K562 (cell line): ENCODE data around the gene EMILIN3. TPM values are rescaled to one million over a fixed set of nuclear protein-coding genes. Genes with fewer than 3 reads are reported as not detected.
A peak's percentile ranks its signal among the peaks of the same experiment; 100 is the strongest.

Source experiments
- ATAC-seq: fragments of 200-7000 bp; cut with Tn5 transposase; 3 replicates; pipeline ENCODE4 v1.9.1; 2020; ENCODE audit warnings: moderate library complexity
- BruUV-seq: library from RNA; stranded (reverse); fragments of 400-500 nt; replicated peaks from 2 replicates; lab custom pipeline; 2021; lab: Mats Ljungman, UMichigan
- CTCF ChIA-PET: fragments of 300-600 bp; formaldehyde crosslinking; extraction: SDS; loops from one replicate; lab custom pipeline; 2021; ENCODE audit warnings: low intra/inter-chr PET ratio; lab: Yijun Ruan, JAX
- POLR2A ChIA-PET: fragments of 300-600, 350-650 bp; sonication (Branson Sonifier 250); formaldehyde crosslinking; extraction: SDS; loops from one replicate; lab custom pipeline; 2021; ENCODE audit warnings: antibody characterized with exemption, inconsistent platforms; lab: Yijun Ruan, JAX
- DNase-seq, 4 experiments: peaks; one replicate each; pipeline versions ENCODE4 v3.0.0 to v3.0.0-alpha.2; 2011 to 2018; ENCODE audit warnings: low spot score in 3 of 4, mixed read lengths in 3 of 4; ENCODE audit errors: extremely low read depth in 1 of 4
- FAIRE-seq: peaks from 2 replicates; lab custom pipeline; 2011; peaks lifted over from hg19 to GRCh38; lab: Jason Lieb, UNC
- H2AFZ ChIP-seq: 2 replicates; pipeline ENCODE4 v1.6.0; 2011; ENCODE audit warnings: low read depth, low read length, control low read depth, inconsistent platforms
- H3K27ac ChIP-seq: fragments of 200-600 bp; 3 replicates; pipeline ENCODE4 v1.8.0; 2011; ENCODE audit warnings: low read depth, mild to moderate bottlenecking, control low read depth, inconsistent platforms, low read length, moderate library complexity, mixed read lengths; ENCODE audit errors: extremely low read depth
- H3K27me3 ChIP-seq, 2 experiments: fragments of 300-600 bp in 1 of 2; 2 replicates in 1 of 2; 3 replicates in 1 of 2; pipeline versions ENCODE4 v1.6.0 to v1.8.0; 2011; ENCODE audit warnings: inconsistent platforms in 2 of 2, low read length in 2 of 2, mild to moderate bottlenecking in 1 of 2, mixed read lengths in 1 of 2, moderate library complexity in 1 of 2; ENCODE audit not compliant: control insufficient read depth in 2 of 2, insufficient read depth in 2 of 2
- H3K36me3 ChIP-seq: fragments of 300-600 bp; 3 replicates; pipeline ENCODE4 v1.8.0; 2011; ENCODE audit warnings: mild to moderate bottlenecking, low read length, inconsistent platforms; ENCODE audit not compliant: control insufficient read depth, insufficient read depth
- H3K4me1 ChIP-seq, 2 experiments: fragments of 200-600 bp in 1 of 2; replicated peaks in 1 of 2; 2 replicates in 1 of 2; 3 replicates in 1 of 2; pipeline versions ENCODE4 v1.5.1 to v1.8.0; 2011; ENCODE audit warnings: inconsistent platforms in 2 of 2, low read length in 2 of 2, mild to moderate bottlenecking in 1 of 2, mixed read lengths in 1 of 2, moderate library complexity in 1 of 2; ENCODE audit not compliant: control insufficient read depth in 2 of 2, insufficient read depth in 2 of 2
- H3K4me2 ChIP-seq: 2 replicates; pipeline ENCODE4 v1.6.1; 2011; ENCODE audit warnings: low read length, control low read depth, inconsistent platforms, mixed read lengths; ENCODE audit not compliant: insufficient read depth
- H3K4me3 ChIP-seq: fragments of 200-600 bp; sonication (generic), shearing (Covaris generic); 2 replicates; pipeline ENCODE4 v1.5.1; 2016; ENCODE audit warnings: control low read depth, inconsistent platforms
- H3K79me2 ChIP-seq: fragments of 200-600 bp; 3 replicates; pipeline ENCODE4 v1.8.0; 2011; ENCODE audit warnings: low read length, inconsistent platforms; ENCODE audit not compliant: control insufficient read depth, insufficient read depth
- H3K9ac ChIP-seq, 2 experiments: 2 replicates each; pipeline versions ENCODE4 v1.6.0 to v1.6.1; 2011; ENCODE audit warnings: low read depth in 2 of 2, low read length in 2 of 2, control low read depth in 1 of 2, inconsistent platforms in 1 of 2, mild to moderate bottlenecking in 1 of 2, mixed read lengths in 1 of 2; ENCODE audit not compliant: insufficient read depth in 1 of 2
- H3K9me1 ChIP-seq: one replicate; pipeline ENCODE4 v1.6.0; 2011; ENCODE audit warnings: inconsistent platforms, mild to moderate bottlenecking, low read length, moderate library complexity; ENCODE audit not compliant: control insufficient read depth, insufficient read depth
- H3K9me3 ChIP-seq: replicated peaks from 2 replicates; pipeline ENCODE4 v1.5.1; 2011; ENCODE audit warnings: low read depth, low read length, inconsistent platforms; ENCODE audit not compliant: control insufficient read depth, insufficient read depth
- H4K20me1 ChIP-seq: replicated peaks from 2 replicates; pipeline ENCODE4 v1.6.1; 2011; ENCODE audit warnings: low read length, inconsistent platforms, mixed read lengths; ENCODE audit not compliant: control insufficient read depth, insufficient read depth
- BRD4 ChIP-seq: fragments of 200-600 bp; sonication (generic); IDR thresholded peaks from 2 replicates; pipeline ENCODE4 v1.6.1; 2017; ENCODE audit warnings: inconsistent platforms
- HCFC1 ChIP-seq: IDR thresholded peaks from 2 replicates; pipeline ENCODE4 v1.6.1; 2012; ENCODE audit warnings: low read depth, low read length, improper control_type of control experiment
- HNRNPH1 ChIP-seq: fragments of 200-400 bp; formaldehyde crosslinking; optimal IDR thresholded peaks from 2 replicates; pipeline ENCODE3; 2017; ENCODE audit warnings: low read depth, mild to moderate bottlenecking, low read length, moderate library complexity
- HNRNPLL ChIP-seq: fragments of 200-400 bp; formaldehyde crosslinking; IDR thresholded peaks from 2 replicates; pipeline ENCODE4 v1.6.1; 2017; ENCODE audit warnings: low read length, low read depth, mild to moderate bottlenecking; ENCODE audit not compliant: poor library complexity, severe bottlenecking
- HOMEZ ChIP-seq: fragments of 250-450 bp; sonication (Bioruptor Pico); IDR thresholded peaks from 2 replicates; pipeline ENCODE4 v1.4.0; 2020; ENCODE audit warnings: mild to moderate bottlenecking, moderate library complexity
- NFE2 ChIP-seq: IDR thresholded peaks from 2 replicates; pipeline ENCODE4 v1.6.1; 2014; ENCODE audit warnings: antibody characterized with exemption, low read depth
- ZKSCAN8 ChIP-seq: fragments of 200-800 bp; sonication (Bioruptor generic); IDR thresholded peaks from 2 replicates; pipeline ENCODE4 v1.6.1; 2016; ENCODE audit warnings: missing genetic modification characterization, missing compliant biosample characterization
- WGBS: fragments of 100-300 bp; shearing (Covaris generic); methylation state at CpG from one replicate; pipeline ENCODE4 v1.1.6; 2016; ENCODE audit warnings: low coverage, mixed read lengths; ENCODE audit not compliant: insufficient coverage; ENCODE audit errors: missing lambda C conversion rate; 5-methylcytosine and 5-hydroxymethylcytosine counted together
- in situ Hi-C: fragments of 300-500 bp; cut with MboI; formaldehyde crosslinking; loops from 4 replicates; pipeline ENCODE4 v1.15.0; 2018; ENCODE audit warnings: inconsistent platforms, mixed read lengths
- intact Hi-C: fragments of 100-400 bp; cut with micrococcal nuclease; formaldehyde crosslinking; loops from 2 replicates; pipeline ENCODE4 v1.14.2; 2022
- polyA plus RNA-seq, 8 experiments: library from polyadenylated mRNA; depleted of rRNA in 4 of 8; stranded (reverse) in 5 of 8; unstranded in 3 of 8; fragments of >200 nt; fragmentation: Nextera tagmentation in 2 of 8; fragmentation: Illumina TruSeq in 1 of 8; extraction: Ambion mirVana in 2 of 8; extraction: Trizol in 1 of 8; gene quantifications; 2 replicates each; pipeline versions ENCODE4 v1.2.1 to v1.2.3, GENCODE V29; 2011 to 2014; ENCODE audit warnings: inconsistent platforms in 1 of 8, missing spikeins in 1 of 8
- total RNA-seq, 7 experiments: library from RNA; depleted of rRNA in 6 of 7; stranded (reverse); fragments of >200 nt in 6 of 7; fragmentation: Illumina TruSeq in 2 of 7; extraction: Trizol in 2 of 7; gene quantifications; 2 replicates each; pipeline versions ENCODE4 v1.2.1 to v1.2.3, GENCODE V29; 2011 to 2021; ENCODE audit warnings: low replicate concordance in 1 of 7
- TF ChIP-seq, protein P1 (sequence below), 2 experiments: fragments of 200-800 bp in 1 of 2; sonication (Bioruptor generic) in 1 of 2; sonication (generic) in 1 of 2; formaldehyde crosslinking in 1 of 2; IDR thresholded peaks in 1 of 2; conservative IDR thresholded peaks in 1 of 2; 2 replicates each; pipeline versions ENCODE4 v1.5.0 to v1.6.1; 2016 to 2020; ENCODE audit warnings: missing compliant biosample characterization in 1 of 2, missing genetic modification characterization in 1 of 2, missing genetic modification reagents in 1 of 2
- TF ChIP-seq, protein P2 (sequence below): fragments of 450-650 bp; IDR thresholded peaks from 2 replicates; pipeline ENCODE4 v1.6.1; 2014; ENCODE audit warnings: low read depth, mild to moderate bottlenecking, moderate library complexity, borderline replicate concordance

The EMILIN3 gene
- total and polyA plus RNA-seq, 9 of the 15 experiments (the other 6 are each of a cell fraction or from before 2014, with no cell fraction given), result 0.01 to 0.07 TPM; not detected in 7

GRCh38 chr20:41398408-41398807, 31.8 kb upstream of the EMILIN3 start (continued):
- TF ChIP-seq HOMEZ (CRISPR knock-in tag) (no peak), ZKSCAN8 (CRISPR knock-in tag) (no peak), BRD4 (no peak), HCFC1 (no peak), HNRNPLL (no peak)

DNA sequence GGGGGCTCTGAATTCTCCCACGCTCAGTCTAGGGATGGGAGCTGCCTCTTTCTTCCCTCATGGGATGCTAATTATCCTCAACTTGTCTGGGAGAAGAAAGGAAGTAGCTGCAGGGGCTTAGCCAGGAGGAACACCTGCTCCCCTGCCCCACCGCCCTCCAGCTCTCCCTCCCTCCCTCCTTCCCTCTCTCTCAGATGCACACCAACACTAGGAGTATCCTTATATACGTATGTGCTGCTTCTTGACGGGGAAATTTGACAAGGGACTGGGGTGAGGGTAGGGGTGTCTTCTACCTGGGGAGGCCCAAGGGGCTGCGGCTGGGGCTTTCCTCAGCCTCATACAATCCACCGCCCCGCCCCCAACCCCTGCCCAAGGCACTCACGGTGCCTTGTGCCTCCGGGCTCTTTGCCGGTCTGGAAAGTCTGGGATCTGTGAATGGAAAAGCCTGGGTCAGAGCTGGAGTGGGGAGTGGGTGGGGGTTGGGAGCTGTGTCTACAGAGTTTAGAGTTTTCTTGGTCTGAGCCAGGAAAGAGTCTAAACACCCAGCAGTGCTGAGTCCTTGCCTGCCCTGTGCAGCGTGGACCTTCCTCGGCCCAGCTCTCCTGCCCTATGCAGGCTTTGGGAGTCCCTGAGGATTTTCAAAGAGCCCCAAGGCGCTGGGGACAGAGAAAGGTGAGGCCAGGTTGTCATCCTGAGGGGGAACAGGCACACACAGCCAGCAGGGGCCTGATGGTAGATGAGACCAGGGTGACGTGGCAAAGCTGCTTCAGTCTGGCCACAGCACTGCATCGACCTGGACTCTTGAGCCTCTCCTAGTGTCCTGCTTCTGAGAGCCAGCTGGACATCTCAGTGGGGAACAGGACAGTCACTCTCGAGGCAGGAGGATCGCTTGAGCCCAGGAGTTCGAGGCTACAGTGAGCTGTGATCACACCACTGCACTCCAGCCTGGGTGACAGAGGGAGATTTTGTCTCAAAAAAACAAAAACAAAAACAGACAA, 29.3 kb upstream of the EMILIN3 start:
- Histone ChIP-seq H3K27ac (no peak overlapping the region), H3K9ac (peak overlapping the region in 1 of 2 experiments; percentile 73; a peak in 2 of 4 replicates), H3K79me2 (no peaks in the 10 kb centered on the region)
- POLR2A ChIA-PET, result interaction anchor here (0.9 to 1.0 kb wide), 2 partner anchors 16 to 45 kb away, joined by 3 read pairs; no protein-coding TSS in a partner anchor
- intact Hi-C loops, result no loop called here
- BruUV-seq, result no TSS peak
- ATAC-seq, result peak; percentile 76
- TF ChIP-seq HNRNPH1, result no peak
- TF ChIP-seq, protein P1, sequence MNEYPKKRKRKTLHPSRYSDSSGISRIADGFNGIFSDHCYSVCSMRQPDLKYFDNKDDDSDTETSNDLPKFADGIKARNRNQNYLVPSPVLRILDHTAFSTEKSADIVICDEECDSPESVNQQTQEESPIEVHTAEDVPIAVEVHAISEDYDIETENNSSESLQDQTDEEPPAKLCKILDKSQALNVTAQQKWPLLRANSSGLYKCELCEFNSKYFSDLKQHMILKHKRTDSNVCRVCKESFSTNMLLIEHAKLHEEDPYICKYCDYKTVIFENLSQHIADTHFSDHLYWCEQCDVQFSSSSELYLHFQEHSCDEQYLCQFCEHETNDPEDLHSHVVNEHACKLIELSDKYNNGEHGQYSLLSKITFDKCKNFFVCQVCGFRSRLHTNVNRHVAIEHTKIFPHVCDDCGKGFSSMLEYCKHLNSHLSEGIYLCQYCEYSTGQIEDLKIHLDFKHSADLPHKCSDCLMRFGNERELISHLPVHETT (CRISPR knock-in tag; conservative IDR thresholded peaks at IDR 0.05 in 1 of 2, IDR thresholded peaks at IDR 0.05 in 1 of 2), result no peak
- TF ChIP-seq, protein P2, sequence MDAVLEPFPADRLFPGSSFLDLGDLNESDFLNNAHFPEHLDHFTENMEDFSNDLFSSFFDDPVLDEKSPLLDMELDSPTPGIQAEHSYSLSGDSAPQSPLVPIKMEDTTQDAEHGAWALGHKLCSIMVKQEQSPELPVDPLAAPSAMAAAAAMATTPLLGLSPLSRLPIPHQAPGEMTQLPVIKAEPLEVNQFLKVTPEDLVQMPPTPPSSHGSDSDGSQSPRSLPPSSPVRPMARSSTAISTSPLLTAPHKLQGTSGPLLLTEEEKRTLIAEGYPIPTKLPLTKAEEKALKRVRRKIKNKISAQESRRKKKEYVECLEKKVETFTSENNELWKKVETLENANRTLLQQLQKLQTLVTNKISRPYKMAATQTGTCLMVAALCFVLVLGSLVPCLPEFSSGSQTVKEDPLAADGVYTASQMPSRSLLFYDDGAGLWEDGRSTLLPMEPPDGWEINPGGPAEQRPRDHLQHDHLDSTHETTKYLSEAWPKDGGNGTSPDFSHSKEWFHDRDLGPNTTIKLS, result peak; percentile 71
- peak; percentile 18; the same call in 1 of the 2 replicates for TF ChIP-seq NFE2
- TF ChIP-seq, all 486 proteins: peak for 2
- H3K9me3 ChIP-seq, result no peaks in the 10 kb centered on the region
- WGBS, result 21% methylated on average over 16 of the region's 18 CpGs
- FAIRE-seq (peak; percentile 69), DNase-seq (peak in 2 of 4 experiments; percentile 12 to 25)
- in situ Hi-C loops, result no loop called here
- no peaks in the 10 kb centered on the region for H4K20me1 ChIP-seq
- peaks cover 0 to 6% of the 10 kb centered on the region in 2 experiments; a peak in 1 of 5 replicates for H3K27me3 ChIP-seq
- CTCF ChIA-PET, result no interaction called here
- peak overlapping the region; percentile 42; the same call in 1 of the 2 replicates for H2AFZ ChIP-seq
- no peak overlapping the region for H3K4me3 ChIP-seq
- no peaks in the 10 kb centered on the region for H3K36me3 ChIP-seq
- no peaks in the 10 kb centered on the region; a peak in 2 of 5 replicates for H3K4me1 ChIP-seq
- H3K4me2 ChIP-seq, result peak overlapping the region; percentile 18; the same call in 1 of the 2 replicates
- H3K9me1 ChIP-seq, result no peaks in the 10 kb centered on the region
